Measurements from ENCODE around the gene CR1L. TPM values are rescaled to one million over a fixed set of nuclear protein-coding genes. Genes with fewer than 3 reads are reported as not detected.

Gene CR1L
- total and polyA plus RNA-seq, 9 of the 15 experiments (the other 6 are each of a cell fraction or from before 2014, with no cell fraction given): 10.1 to 74.8 (median 34.3) TPM

DNA sequence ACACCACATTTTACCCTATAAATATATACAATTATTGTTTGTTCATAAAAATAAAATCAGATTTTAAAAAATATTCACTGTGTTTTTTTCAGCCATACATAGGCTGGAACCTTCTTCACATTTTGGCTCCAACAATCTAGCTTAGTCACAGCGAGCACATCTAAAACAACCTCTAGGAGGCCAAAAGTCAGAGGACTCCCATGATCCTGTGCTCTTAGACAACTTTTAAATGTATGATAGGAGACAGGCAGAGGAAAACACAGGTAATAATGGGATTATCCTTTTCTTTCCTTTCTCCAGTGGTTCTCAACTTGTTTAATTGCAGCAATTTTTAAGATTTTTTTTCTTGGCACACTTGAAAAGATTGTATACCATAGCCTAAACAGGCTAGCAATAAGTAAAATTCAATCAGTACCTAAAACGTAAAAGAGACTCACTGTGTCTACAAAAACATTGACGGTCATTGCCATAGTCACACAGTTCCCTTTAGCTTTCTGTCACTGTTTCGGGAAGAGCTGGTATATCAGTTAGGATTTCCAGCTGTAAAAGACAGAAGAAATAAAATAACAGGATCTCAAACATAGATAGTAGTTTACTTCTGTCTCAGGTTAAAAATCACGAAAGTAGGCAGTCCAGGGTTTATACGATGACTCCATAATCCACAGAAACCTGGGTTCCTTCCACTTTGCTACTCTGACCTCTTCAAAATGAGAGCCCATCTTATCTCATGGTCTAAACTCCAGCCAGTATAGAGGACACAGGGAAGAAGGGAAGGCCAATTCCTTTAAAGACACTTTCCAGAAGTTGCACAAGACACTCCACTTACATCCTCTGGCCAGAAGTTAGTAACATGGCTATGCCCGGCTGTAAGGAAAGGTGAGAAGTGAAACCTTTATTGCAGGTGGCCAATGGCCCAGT lies 39.2 kb upstream of the CR1L start (continued):
- TF ChIP-seq, protein P1, sequence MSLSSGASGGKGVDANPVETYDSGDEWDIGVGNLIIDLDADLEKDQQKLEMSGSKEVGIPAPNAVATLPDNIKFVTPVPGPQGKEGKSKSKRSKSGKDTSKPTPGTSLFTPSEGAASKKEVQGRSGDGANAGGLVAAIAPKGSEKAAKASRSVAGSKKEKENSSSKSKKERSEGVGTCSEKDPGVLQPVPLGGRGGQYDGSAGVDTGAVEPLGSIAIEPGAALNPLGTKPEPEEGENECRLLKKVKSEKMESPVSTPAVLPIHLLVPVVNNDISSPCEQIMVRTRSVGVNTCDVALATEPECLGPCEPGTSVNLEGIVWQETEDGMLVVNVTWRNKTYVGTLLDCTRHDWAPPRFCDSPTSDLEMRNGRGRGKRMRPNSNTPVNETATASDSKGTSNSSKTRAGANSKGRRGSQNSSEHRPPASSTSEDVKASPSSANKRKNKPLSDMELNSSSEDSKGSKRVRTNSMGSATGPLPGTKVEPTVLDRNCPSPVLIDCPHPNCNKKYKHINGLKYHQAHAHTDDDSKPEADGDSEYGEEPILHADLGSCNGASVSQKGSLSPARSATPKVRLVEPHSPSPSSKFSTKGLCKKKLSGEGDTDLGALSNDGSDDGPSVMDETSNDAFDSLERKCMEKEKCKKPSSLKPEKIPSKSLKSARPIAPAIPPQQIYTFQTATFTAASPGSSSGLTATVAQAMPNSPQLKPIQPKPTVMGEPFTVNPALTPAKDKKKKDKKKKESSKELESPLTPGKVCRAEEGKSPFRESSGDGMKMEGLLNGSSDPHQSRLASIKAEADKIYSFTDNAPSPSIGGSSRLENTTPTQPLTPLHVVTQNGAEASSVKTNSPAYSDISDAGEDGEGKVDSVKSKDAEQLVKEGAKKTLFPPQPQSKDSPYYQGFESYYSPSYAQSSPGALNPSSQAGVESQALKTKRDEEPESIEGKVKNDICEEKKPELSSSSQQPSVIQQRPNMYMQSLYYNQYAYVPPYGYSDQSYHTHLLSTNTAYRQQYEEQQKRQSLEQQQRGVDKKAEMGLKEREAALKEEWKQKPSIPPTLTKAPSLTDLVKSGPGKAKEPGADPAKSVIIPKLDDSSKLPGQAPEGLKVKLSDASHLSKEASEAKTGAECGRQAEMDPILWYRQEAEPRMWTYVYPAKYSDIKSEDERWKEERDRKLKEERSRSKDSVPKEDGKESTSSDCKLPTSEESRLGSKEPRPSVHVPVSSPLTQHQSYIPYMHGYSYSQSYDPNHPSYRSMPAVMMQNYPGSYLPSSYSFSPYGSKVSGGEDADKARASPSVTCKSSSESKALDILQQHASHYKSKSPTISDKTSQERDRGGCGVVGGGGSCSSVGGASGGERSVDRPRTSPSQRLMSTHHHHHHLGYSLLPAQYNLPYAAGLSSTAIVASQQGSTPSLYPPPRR (CRISPR knock-in tag; IDR thresholded peaks at IDR 0.05; ENCODE audit: borderline replicate concordance): no peak
- peak; percentile 92; the same call in 1 of the 2 replicates for TF ChIP-seq ZBED1 (IDR thresholded peaks at IDR 0.05)
- TF ChIP-seq POLR2AphosphoS5 (IDR thresholded peaks at IDR 0.05; ENCODE audit: control insufficient read depth, insufficient read depth, low read depth, low read length): peak; percentile 98
- peak; percentile 79 for TF ChIP-seq CEBPB (tag; IDR thresholded peaks at IDR 0.05)
- TF ChIP-seq NFE2 (IDR thresholded peaks at IDR 0.05; ENCODE audit: low read depth): peak; percentile 85
- TF ChIP-seq, protein P2, sequence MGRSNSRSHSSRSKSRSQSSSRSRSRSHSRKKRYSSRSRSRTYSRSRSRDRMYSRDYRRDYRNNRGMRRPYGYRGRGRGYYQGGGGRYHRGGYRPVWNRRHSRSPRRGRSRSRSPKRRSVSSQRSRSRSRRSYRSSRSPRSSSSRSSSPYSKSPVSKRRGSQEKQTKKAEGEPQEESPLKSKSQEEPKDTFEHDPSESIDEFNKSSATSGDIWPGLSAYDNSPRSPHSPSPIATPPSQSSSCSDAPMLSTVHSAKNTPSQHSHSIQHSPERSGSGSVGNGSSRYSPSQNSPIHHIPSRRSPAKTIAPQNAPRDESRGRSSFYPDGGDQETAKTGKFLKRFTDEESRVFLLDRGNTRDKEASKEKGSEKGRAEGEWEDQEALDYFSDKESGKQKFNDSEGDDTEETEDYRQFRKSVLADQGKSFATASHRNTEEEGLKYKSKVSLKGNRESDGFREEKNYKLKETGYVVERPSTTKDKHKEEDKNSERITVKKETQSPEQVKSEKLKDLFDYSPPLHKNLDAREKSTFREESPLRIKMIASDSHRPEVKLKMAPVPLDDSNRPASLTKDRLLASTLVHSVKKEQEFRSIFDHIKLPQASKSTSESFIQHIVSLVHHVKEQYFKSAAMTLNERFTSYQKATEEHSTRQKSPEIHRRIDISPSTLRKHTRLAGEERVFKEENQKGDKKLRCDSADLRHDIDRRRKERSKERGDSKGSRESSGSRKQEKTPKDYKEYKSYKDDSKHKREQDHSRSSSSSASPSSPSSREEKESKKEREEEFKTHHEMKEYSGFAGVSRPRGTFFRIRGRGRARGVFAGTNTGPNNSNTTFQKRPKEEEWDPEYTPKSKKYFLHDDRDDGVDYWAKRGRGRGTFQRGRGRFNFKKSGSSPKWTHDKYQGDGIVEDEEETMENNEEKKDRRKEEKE (IDR thresholded peaks at IDR 0.05; ENCODE audit: borderline replicate concordance in 1 of 2, control insufficient read depth in 1 of 2, low read depth in 2 of 2, low read length in 1 of 2): peak in 1 of 2 experiments; percentile 98; a peak in 2 of 4 replicates
- TF ChIP-seq CBX1 (IDR thresholded peaks at IDR 0.05; ENCODE audit: low read depth): 0 out of 2 replicates have a peak, but pooled peaks have one; percentile 31
- TF ChIP-seq, protein P3, sequence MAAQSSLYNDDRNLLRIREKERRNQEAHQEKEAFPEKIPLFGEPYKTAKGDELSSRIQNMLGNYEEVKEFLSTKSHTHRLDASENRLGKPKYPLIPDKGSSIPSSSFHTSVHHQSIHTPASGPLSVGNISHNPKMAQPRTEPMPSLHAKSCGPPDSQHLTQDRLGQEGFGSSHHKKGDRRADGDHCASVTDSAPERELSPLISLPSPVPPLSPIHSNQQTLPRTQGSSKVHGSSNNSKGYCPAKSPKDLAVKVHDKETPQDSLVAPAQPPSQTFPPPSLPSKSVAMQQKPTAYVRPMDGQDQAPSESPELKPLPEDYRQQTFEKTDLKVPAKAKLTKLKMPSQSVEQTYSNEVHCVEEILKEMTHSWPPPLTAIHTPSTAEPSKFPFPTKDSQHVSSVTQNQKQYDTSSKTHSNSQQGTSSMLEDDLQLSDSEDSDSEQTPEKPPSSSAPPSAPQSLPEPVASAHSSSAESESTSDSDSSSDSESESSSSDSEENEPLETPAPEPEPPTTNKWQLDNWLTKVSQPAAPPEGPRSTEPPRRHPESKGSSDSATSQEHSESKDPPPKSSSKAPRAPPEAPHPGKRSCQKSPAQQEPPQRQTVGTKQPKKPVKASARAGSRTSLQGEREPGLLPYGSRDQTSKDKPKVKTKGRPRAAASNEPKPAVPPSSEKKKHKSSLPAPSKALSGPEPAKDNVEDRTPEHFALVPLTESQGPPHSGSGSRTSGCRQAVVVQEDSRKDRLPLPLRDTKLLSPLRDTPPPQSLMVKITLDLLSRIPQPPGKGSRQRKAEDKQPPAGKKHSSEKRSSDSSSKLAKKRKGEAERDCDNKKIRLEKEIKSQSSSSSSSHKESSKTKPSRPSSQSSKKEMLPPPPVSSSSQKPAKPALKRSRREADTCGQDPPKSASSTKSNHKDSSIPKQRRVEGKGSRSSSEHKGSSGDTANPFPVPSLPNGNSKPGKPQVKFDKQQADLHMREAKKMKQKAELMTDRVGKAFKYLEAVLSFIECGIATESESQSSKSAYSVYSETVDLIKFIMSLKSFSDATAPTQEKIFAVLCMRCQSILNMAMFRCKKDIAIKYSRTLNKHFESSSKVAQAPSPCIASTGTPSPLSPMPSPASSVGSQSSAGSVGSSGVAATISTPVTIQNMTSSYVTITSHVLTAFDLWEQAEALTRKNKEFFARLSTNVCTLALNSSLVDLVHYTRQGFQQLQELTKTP (IDR thresholded peaks at IDR 0.05; ENCODE audit: low read depth in 1 of 2, partially characterized antibody in 2 of 2): no peak
- no peak for TF ChIP-seq SAFB (IDR thresholded peaks at IDR 0.05; ENCODE audit: borderline replicate concordance, low read depth, low read length)
- TF ChIP-seq POLR2A (conservative IDR thresholded peaks at IDR 0.05): peak; percentile 94
- TF ChIP-seq, protein P4, sequence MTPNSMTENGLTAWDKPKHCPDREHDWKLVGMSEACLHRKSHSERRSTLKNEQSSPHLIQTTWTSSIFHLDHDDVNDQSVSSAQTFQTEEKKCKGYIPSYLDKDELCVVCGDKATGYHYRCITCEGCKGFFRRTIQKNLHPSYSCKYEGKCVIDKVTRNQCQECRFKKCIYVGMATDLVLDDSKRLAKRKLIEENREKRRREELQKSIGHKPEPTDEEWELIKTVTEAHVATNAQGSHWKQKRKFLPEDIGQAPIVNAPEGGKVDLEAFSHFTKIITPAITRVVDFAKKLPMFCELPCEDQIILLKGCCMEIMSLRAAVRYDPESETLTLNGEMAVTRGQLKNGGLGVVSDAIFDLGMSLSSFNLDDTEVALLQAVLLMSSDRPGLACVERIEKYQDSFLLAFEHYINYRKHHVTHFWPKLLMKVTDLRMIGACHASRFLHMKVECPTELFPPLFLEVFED (CRISPR knock-in tag; conservative IDR thresholded peaks at IDR 0.05): no peak
- no peak for TF ChIP-seq SNRNP70 (optimal IDR thresholded peaks at IDR 0.05; ENCODE audit: low read depth, low read length)

Measured in K562 (cell line).